Fibroblast of skin of scalp (primary cell): ENCODE measurements around the gene PCDH12.

ENCODE experiments used
- DNase-seq: peaks from one replicate; pipeline ENCODE4 v3.0.0-alpha.2; 2013

The PCDH12 gene

DNA sequence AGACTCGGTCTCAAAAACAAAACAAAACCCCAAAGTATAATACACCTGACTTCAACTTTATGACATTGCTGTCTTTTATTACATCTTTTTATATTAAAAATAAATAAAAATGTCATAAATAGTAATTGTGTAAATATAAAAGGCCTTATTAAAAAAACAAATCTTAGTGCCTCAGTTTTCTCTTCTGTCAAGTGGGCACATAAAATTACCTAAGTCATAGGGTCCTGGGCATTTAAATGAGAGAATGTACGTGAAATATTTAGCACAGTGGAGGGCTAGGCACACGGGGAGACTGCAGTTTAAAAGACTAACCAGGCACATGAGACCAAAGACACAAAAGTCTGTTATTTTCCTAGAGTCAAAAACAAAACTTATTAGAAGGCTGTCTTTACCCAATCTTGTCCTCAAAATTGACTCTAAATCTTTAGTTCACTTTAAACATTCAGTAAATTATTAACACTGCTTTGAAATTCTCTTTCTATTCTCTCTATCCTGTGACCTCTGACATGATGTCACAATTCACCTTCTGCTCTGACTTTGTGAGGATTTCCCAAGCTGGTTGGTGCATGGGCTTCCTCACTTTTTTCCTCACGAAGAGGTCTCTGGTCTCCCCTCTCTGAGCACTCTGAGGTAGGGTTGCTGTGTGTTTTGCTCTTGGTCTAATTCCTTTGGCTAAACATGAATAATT, 8.4 kb upstream of the PCDH12 start:
- no peak for DNase-seq

DNA sequence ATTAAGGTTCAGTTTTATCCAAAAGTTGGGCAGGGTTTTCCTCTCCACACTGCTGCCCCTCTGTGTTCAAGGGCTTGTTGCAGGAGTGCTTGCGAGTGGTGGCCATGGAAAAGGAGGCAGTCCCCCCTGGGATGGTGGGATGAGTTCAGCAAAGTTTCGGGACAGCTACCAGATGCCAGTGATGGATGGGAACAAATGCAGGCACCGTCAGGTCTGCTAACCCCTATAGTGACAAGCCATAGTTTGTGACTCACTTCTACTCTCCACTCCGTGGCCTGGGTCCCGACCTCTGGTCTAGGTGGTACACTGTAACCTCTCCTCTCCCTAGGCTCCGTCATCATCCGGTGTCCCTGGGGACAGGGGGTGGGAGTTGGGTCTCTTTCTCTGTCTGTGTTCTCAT, 7.1 kb upstream of the PCDH12 start:
- no peak for DNase-seq

DNA sequence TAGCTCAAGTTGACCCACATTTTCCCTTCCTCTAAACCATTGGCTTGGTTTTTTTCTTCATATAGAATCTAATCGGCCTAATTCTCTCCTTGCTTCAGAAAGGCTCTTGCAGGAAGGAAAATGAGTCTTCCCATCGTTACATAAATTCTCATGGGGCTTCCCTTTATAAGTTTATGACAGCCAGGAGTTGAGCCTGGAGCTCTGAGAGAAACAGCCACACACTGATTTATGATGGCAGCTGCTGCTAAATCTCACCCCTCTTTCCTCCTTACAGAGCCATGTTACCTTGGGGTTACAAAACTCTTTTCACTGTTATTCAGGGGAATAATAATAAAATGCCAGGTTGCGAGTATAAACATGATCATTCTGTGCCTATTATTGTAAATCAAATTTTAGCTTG, 5.7 kb upstream of the PCDH12 start:
- DNase-seq: no peak

DNA sequence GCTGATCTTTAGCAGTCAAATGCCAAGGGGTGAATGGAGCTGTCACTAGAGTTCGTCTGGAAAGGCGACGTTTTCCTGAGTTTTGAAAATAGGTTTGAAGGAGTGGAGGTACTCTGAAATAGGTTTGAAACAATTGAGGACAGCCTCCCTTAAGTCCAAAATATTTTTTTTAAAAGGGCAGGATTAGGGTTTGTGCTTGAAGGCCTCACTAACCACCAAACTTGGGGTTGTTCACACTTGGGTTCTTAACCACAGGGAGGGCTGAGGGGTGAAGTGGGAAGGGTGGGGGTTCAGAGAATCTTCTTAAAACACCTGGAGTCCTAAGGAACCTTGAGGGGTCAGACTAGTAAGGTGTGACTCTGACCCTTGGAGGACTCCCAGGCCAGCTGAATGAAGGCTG, 3.5 kb upstream of the PCDH12 start:
- DNase-seq: no peak

DNA sequence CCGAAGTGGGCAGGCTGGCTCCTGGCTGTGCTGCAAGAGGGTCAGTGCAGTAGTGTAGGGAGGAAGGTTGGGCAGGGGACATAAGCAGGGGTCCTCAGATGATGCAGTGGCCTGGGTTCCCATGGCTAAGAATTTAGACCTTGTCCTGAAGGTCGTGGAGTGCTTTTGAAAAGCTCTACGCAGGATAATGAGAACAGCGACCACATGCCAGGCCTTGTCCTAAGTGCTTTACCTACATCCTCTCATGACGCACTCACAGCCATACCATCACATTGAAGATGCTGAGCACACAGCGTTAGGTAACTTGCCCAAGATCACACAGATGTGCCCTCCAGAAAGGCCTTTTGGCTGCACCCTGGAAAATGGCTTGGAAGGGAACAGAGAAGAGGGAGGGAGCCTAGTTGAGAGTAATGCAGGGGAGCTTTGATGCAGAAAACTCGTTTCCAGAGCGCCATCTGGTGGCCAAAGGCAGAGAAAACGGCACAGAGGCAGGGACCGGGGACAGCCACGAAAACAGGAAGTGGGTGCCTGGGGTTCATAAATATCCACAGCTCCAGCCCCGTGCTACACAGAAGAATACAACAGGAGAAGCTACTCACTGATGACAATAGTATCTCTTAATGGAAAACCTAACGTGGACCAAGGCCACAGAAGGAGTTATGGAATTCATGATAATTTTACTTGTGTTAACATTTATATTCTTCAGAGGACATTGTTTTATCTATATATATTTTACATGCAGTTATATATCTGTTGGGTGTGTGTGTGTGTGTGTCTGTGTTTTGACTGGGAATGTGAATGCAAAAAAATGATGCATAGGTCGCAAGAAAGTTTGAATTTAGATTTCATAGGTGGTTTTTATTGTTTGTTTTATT, 2.7 kb upstream of the PCDH12 start:
- DNase-seq: peak; percentile 87

DNA sequence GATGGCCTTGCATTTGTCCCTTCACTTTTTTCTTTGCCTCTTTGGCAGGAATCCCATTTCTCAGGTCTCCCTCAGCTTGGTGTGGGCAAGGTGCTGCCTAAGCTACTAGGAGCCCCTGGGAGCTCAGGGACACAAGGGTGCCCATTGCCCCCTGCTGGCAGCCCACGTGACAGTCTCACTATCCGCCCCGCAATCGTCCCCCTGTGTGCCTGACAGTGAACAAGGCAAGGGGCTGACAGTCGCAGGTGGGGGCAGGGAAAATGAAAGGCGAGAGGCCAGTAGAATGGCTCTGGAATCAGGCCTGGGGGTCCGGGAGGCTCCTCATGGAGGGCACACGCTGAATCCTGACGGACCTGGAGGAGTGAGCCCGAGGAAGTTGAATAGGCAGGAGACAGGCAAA, 2.0 kb upstream of the PCDH12 start:
- DNase-seq: no peak

DNA sequence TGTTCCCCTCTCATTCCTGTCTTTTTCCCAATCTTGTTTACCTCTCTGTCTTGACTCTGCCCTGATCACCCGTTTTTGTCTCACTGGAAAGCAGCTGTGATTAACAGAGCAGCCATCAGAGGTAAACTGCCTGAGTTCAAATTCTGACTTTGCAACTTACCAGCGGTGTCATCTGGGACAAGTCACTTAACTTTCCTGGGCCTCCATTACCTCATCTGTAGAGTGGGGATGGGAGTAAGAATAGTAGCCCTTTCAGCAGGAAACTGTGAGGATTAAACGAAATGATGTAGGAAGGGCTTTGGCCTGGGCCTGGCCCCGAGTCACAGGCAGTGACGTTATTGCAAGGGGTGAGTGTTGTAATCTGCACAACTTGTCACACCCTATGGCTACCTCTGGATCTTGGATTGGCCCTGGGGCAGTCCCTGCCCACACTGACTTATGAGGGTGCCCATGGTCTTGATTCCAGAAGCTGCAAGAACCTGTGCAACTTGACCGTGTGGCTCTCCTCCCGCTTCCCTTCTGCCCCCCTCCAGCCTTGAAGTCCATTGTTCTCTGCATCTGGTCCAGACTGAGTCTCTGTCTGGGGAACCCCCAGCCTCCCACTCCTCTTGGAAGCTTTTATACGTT, 657 bp upstream of the PCDH12 start:
- no peak for DNase-seq

DNA sequence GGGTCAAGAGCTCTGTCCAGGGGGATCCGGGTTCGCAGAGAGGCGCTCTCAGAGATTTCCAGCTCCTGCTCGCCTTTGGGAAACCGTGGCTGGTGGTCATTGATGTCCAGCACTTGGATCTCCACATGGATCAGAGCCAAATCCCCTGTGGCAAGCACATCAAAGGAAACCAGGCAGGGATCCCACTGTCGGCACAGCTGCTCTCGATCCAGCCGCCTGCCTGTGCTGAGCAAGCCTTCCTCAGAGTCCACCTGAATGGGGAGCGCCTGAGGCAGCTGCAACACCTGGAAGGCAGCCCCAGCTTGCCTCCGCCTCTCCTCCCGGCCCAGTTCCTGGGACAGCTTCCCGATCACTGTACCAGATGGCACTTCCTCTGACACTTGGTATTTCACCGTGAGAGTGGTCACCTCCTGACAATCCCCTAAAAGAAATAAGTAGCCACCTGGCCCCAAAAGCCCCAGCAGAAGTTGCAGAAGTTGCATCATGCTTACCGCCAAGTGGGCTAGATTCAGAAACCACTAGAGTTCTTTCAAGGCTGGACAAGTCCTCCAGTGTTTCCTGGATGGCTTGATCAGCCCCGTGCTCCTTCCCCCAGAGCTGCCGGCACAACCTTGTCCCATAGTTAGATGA, 520 bp downstream of the PCDH12 start:
- DNase-seq: no peak

DNA sequence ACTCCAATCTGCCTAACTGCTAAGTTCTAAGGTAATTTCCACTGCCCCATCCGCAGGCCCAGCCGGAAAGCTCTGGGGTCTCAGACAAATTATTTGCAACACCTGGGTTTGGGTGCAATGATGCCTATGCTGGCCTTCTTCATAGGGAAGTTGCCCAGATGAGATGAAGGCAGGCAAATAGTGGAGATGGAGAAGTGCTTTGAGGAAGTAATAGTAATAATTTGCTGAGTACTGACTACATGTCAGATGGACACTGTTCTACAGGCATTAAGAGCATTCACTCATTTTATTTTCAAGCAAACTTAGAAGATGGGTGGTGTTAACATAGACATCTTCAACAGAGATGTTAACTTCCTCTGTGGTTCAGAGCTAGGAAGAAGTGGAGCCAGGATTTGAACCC, 3.8 kb downstream of the PCDH12 start:
- DNase-seq: no peak

DNA sequence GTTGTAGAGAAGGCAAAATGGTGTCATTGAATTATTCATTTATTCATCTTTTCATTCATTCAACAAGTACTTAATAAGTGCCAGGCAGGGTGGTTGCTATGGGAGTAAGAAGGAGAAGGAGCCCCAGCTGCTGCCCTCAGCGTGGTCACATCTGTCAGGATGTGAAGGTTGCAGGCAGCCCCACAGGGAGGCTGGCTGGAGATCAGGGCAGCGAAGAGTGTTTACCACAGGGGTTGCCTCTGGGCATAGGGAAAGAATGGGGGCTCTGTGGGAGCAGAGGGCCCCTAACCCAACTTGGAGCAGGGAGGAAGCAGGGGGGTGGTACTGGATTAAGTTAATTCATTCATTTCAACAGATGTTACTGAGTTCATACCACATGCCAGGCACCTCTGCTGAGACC, 6.0 kb downstream of the PCDH12 start:
- DNase-seq: no peak

DNA sequence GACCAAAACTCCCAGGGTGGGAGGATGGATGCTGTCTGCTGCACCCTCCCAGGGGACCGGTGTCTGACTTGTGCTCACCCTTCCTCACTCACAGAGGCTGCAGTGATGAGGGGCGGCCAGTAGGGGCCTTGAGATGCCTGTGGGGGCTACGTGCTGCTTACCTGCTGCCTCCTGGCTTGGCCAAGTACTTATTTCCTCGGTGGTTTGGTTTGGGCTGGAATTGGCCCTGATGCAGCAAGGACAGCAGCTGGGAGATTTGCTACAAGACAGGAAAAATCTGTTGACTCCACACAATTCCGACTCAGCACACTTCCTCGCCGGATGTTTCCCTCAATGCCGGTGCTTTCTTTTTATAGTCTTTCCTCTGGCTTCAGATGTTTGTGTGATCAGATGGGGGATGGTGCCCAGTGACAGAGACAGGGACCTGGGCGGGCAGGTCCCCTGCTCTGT, 6.6 kb downstream of the PCDH12 start:
- no peak for DNase-seq

DNA sequence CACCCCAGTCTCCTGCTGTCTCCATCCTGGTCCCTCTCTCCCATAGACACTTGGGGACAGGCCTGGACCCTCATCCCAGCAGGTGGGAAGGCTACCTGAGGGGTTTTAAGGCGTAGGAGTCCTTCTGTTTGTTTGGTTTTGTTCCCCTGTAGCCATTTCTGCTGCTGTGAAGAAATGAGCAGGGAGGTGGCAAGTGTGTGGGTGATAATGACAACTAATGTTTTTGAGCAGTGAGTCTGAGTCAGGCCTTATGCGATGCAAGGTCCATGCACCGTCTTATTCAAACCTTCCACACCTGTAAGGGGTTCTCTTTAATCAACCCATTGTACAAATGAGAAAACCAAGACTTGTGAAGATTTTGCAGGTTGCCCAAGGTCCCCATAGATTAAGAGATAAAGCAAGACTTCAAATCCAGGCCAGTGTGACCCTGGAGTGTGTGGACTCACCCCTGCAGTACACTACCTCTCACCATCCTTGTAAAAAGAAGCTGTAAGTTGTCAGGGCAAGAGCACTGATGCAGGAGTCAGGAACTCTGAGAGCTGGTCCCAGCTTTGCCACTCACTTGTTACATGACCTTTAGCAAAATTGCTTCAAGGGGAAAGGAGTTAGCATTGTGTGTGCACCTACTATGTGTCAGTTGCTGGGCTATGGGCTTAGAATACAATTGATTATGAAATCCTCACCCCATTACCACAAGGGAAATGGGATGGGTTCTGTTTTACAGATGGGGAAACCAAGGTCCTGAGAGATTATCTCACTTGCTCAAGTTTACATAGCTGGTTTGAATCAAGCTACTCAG, 7.6 kb downstream of the PCDH12 start:
- DNase-seq: no peak

DNA sequence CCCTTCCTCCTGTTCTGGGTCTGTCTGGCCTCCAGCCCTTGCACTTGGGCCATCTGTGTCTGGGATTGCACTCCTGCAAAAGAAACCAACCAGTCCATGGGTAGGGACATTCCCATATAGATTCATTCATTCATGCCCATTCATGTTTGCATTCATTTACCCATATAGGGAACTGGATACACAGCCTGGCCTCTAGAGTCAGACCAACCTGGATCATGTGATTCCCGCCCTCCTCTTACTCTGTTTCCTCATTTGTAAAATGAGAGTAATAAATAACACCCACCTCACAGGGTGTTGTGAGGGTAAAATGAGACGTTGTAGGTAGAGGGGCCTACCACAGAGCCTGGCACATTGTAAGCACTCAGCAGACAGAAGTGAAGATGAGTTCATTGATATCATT, 8.5 kb downstream of the PCDH12 start:
- no peak for DNase-seq

DNA sequence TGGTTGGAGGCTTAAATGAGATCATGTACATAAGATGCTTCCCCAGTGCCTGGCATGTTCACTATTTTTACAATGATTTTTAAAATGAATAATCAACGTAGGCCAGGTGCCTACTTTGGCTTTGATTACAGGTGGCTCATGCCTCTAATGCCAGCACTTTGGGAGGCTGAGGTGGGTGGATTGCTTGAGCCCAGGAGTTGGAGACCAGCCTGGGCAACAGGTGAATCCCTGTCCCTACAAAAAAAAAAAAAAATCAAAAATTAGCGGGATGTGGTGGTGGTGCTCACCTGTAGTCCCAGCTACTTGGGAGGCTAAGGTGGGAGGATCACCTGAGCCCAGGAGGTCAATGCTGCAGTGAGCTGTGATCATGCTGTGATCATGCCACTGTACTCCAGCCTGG, 9.2 kb downstream of the PCDH12 start:
- no peak for DNase-seq

DNA sequence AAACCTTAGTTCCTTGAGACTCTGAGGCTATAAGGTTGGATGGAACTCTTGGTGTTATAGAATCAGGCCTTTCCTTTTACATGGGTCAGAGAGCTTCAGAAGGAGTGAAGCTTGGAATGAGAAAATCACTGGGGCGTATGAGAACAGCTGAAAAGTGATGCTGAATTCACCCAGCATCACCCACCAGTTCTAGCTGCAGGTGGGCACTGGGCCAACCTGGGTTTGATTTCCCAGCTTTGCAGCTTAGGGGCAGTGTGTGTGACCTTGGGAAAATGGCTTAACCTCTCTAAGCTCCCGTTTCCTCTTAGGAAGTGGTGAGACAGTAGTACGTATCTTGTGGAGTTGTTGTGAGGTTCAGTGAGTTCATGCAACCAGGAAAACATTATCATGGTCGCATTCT, 10.7 kb downstream of the PCDH12 start:
- DNase-seq: no peak

DNA sequence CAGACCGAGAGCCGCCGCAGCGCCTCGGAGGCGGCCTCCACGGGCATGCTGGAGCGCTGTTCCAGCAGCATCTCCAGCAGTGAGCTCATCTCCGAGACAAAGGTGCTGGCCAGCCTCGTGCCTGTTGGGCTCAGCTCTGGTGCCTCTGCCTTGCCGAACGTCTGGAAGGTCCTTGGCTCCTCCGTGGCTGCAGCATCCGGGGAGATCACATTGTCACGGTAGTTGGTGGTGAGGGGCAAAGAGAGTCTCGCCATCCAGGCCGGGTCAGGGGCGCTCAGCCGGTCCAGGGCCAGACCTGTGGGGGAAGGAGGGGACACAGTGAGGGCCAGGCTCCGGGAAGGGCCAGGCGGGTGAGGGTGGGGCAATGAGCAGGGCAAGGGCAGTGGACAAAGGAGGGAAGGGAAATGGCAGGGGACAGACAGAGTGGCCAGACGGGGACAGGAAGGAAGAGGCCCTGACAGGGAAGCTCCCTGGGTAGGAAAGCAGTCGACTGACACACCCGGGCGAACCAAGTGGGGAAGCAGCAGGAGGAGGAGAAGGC, 12.4 kb downstream of the PCDH12 start:
- DNase-seq: no peak

DNA sequence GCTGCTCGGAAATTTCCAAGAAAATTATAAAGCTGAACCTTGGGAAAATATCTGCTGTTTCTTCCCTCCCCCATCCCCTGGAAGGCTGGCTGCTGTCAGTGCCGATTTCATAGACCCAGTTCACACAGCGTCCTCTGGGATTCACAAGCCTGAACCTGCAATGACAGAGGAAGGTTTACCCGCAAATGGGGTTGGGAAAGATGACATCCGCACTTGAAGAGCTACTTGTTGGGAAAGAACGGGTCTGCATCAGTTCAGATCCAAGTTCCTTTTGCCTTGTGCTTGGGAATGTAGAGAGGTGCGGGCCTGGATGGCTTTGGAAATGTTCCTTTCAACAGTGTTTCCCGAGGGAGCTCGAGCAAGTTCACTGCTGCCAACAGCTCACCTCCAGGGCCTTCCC, 13.9 kb downstream of the PCDH12 start:
- no peak for DNase-seq

DNA sequence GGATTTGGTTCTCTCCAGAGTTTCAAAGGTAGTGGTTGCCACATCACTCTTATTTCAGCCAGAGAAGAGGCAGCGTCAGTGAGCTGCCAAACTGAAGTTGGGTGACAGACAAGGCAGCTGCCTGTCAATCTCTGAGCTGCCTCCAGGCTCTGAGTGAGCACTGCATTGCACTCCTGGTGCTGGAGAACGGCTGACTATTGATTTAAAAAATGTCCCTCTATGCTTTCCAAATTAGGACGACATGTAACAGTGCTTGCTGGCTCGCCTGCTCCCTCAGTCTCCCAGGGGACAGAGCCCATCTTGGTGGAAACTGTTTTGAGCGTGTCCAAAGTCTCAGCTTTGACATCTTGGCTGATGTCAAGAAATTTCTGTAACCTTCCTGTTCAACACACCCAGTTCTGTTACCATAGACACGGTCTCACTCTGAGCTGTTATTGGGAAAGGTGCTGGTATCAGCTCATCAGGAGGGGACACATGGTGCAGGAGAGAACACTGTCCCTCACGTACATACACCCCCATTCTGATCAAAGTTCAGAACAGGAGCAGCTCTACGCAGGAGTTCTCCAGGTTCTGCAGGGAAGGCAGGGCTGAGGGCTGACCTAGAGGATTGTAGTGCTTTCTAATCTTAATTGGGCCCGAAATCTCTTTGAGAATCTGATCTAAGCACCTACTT, 15.7 kb downstream of the PCDH12 start:
- no peak for DNase-seq

DNA sequence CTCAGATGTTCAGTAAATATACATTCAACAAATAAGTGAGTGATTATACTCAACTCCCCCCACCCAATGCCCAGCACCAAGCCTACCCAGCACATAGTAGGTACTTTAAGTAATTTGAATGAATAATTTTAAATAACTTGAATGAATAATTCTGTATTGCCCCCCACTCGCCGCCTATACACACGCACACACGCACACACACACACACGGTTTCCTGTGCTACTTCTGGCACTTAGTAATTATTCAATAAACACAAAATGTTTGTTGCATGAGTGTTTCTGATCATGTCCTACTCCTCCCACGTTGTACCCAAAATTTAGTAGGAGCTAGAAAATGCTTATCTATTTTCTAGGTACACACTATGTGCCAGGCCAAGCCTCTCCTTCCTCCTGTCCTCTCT, 16.2 kb downstream of the PCDH12 start:
- no peak for DNase-seq

DNA sequence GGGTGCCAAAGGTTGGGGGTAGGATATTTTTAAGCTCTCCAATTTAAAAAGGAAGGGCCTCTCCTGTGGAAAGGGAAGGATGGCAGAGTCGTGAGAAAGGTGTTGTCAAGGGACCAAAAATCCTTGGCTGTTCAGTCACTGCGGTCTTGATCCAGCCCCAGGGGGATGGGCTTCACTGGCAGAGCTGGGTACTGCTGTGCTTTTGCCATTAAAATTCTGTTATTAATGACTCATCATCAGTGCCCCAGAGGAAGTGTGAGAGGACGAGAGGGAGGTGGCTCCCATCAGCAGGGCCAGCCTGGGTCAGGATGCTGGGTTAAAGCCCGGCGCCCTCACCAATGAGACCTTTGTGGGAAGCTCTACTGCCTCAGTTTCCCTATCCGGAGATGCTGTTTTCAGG, 16.7 kb downstream of the PCDH12 start:
- peak; percentile 58 for DNase-seq

DNA sequence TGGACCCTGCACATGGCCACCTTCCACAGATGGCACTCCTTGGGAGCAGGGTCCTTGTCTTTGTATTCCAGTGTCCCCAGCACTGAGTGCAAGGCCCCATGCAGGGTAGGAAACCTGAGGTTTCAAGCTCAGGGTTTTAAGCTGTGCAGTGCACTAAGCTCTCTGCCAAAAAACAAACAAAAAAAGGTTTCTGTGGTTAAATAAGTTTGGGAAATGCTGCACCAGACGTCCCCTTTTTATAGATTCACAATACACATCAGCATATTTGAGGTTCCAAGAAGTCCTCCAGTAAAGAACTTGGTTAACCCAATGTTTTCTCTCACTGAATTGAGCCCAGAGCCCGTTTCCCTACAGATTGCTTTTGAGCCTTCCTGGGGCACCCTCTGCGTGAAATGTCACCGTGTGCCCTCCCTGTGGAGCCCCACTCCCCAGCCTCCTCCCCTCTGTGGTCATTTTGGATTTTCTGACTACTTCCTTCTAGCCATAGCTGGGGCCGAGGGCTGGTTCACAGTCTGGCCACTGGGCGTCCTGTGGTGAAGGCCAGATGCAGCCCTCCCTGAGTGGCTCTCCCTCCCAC, 17.2 kb downstream of the PCDH12 start:
- peak; percentile 36 for DNase-seq
